H1 (cell line): ENCODE measurements around the gene MAGOHB. TPM values are rescaled to one million over a fixed set of nuclear protein-coding genes. Genes with fewer than 3 reads are reported as not detected.

ENCODE experiments used
- CTCF ChIA-PET: fragments of 300-600 bp; sonication (Branson Sonifier 250); formaldehyde crosslinking; loops from one replicate; lab custom pipeline; 2021; ENCODE audit not compliant: partially characterized antibody; lab: Charles Lee
- POLR2A ChIA-PET: fragments of 300-600 bp; sonication (Branson Sonifier 250); formaldehyde crosslinking; loops from one replicate; lab custom pipeline; 2021; ENCODE audit warnings: inconsistent platforms; ENCODE audit not compliant: partially characterized antibody; lab: Charles Lee
- DNase-seq, 2 experiments: peaks; one replicate each; pipeline versions ENCODE4 v3.0.0 to v3.0.0-alpha.2; 2010 to 2022; ENCODE audit warnings: low spot score in 2 of 2, low read depth in 1 of 2, mixed read lengths in 1 of 2
- FAIRE-seq: peaks from 2 replicates; lab custom pipeline; 2011; peaks lifted over from hg19 to GRCh38; lab: Jason Lieb, UNC
- H2AFZ ChIP-seq: 2 replicates; pipeline ENCODE4 v1.8.1; 2012; ENCODE audit warnings: low read length, inconsistent platforms
- H2AK5ac ChIP-seq: 2 replicates; pipeline ENCODE4 v1.6.1; 2013; ENCODE audit warnings: low read depth, low read length
- H2BK120ac ChIP-seq: replicated peaks from 2 replicates; pipeline ENCODE3; 2013; ENCODE audit warnings: low read depth, low read length, inconsistent platforms
- H2BK12ac ChIP-seq: 2 replicates; pipeline ENCODE4 v1.6.1; 2013; ENCODE audit warnings: low read depth, low read length
- H2BK15ac ChIP-seq: 2 replicates; pipeline ENCODE4 v1.6.1; 2013; ENCODE audit warnings: low read length
- H2BK20ac ChIP-seq: 2 replicates; pipeline ENCODE4 v1.6.1; 2013; ENCODE audit warnings: low read length
- H2BK5ac ChIP-seq: 2 replicates; pipeline ENCODE4 v1.6.1; 2013; ENCODE audit warnings: low read depth, low read length
- H3K14ac ChIP-seq: 2 replicates; pipeline ENCODE4 v1.6.1; 2013; ENCODE audit warnings: inconsistent platforms; ENCODE audit not compliant: insufficient read length
- H3K18ac ChIP-seq: 2 replicates; pipeline ENCODE4 v1.6.1; 2013; ENCODE audit warnings: low read length; ENCODE audit errors: extremely low read depth
- H3K23ac ChIP-seq: 2 replicates; pipeline ENCODE4 v1.6.1; 2013; ENCODE audit warnings: inconsistent platforms; ENCODE audit not compliant: insufficient read length
- H3K23me2 ChIP-seq: 2 replicates; pipeline ENCODE4 v1.6.1; 2013; ENCODE audit warnings: low read depth, low read length
- H3K27ac ChIP-seq: 2 replicates; pipeline ENCODE4 v1.6.1; 2011; ENCODE audit warnings: low read depth, low read length, inconsistent platforms
- H3K27me3 ChIP-seq, 4 experiments: replicated peaks in 1 of 4; 1 replicate in 1 of 4; 2 replicates in 3 of 4; pipeline versions ENCODE4 v1.6.1 to v1.8.1; 2011 to 2013; ENCODE audit warnings: low read length in 3 of 4, mild to moderate bottlenecking in 3 of 4, inconsistent platforms in 2 of 4, mixed read lengths in 2 of 4, moderate library complexity in 1 of 4; ENCODE audit not compliant: control insufficient read depth in 3 of 4, insufficient read depth in 3 of 4; ENCODE audit errors: extremely low read depth in 1 of 4
- H3K36me3 ChIP-seq, 4 experiments: 2 replicates each; pipeline versions ENCODE4 v1.6.1 to v1.8.1; 2011 to 2013; ENCODE audit warnings: mild to moderate bottlenecking in 4 of 4, low read length in 3 of 4, moderate library complexity in 2 of 4, control low read depth in 1 of 4, inconsistent platforms in 1 of 4; ENCODE audit not compliant: insufficient read depth in 4 of 4, control insufficient read depth in 2 of 4
- H3K4ac ChIP-seq: replicated peaks from 2 replicates; pipeline ENCODE3; 2013; ENCODE audit warnings: low read length, low read depth, mixed read lengths, inconsistent platforms; ENCODE audit not compliant: insufficient read length
- H3K4me1 ChIP-seq, 4 experiments: replicated peaks in 1 of 4; 1 replicate in 1 of 4; 2 replicates in 3 of 4; pipeline versions ENCODE4 v1.6.1 to v1.8.1; 2011 to 2013; ENCODE audit warnings: low read length in 3 of 4, inconsistent platforms in 2 of 4, mixed read lengths in 1 of 4; ENCODE audit not compliant: insufficient read depth in 4 of 4, control insufficient read depth in 3 of 4
- H3K4me2 ChIP-seq, 2 experiments: 2 replicates each; pipeline versions ENCODE4 v1.6.1 to v1.8.1; 2011 to 2013; ENCODE audit warnings: low read depth in 2 of 2, low read length in 2 of 2, control low read depth in 1 of 2, inconsistent platforms in 1 of 2, mild to moderate bottlenecking in 1 of 2; ENCODE audit not compliant: insufficient read depth in 1 of 2
- H3K4me3 ChIP-seq, 4 experiments: fragments of 200-600, 300-600 bp in 1 of 4; sonication (generic), shearing (Covaris generic), sonication (Bioruptor Twin) in 1 of 4; 2 replicates each; pipeline versions ENCODE4 v1.5.1 to v1.8.1; 2011 to 2016; ENCODE audit warnings: low read length in 4 of 4, low read depth in 3 of 4, control low read depth in 2 of 4, inconsistent platforms in 2 of 4, mild to moderate bottlenecking in 2 of 4, mixed read lengths in 1 of 4, moderate library complexity in 1 of 4; ENCODE audit not compliant: insufficient read depth in 2 of 4; ENCODE audit errors: extremely low read depth in 1 of 4
- H3K56ac ChIP-seq: replicated peaks from 2 replicates; pipeline ENCODE3; 2013; ENCODE audit warnings: low read depth, mild to moderate bottlenecking, mixed read lengths, low read length, inconsistent platforms; ENCODE audit not compliant: insufficient read length
- H3K79me1 ChIP-seq: 2 replicates; pipeline ENCODE4 v1.6.1; 2013; ENCODE audit warnings: low read depth, low read length, control low read depth
- H3K79me2 ChIP-seq, 2 experiments: 2 replicates each; pipeline versions ENCODE4 v1.6.1 to v1.8.1; 2012 to 2013; ENCODE audit warnings: low read length in 2 of 2, mild to moderate bottlenecking in 2 of 2, inconsistent platforms in 1 of 2; ENCODE audit not compliant: insufficient read depth in 2 of 2, control insufficient read depth in 1 of 2
- H3K9ac ChIP-seq, 4 experiments: replicated peaks in 1 of 4; 1 replicate in 1 of 4; 2 replicates in 3 of 4; pipeline versions ENCODE4 v1.6.1 to v1.8.1; 2011 to 2013; ENCODE audit warnings: low read depth in 3 of 4, low read length in 3 of 4, control low read depth in 2 of 4, mild to moderate bottlenecking in 2 of 4, moderate library complexity in 2 of 4, inconsistent platforms in 1 of 4; ENCODE audit errors: extremely low read depth in 1 of 4
- H3K9me3 ChIP-seq, 2 experiments: 2 replicates each; pipeline versions ENCODE4 v1.6.1 to v1.8.1; 2012 to 2013; ENCODE audit warnings: mild to moderate bottlenecking in 2 of 2, moderate library complexity in 2 of 2, control low read depth in 1 of 2, inconsistent platforms in 1 of 2, low read depth in 1 of 2, low read length in 1 of 2, mixed read lengths in 1 of 2; ENCODE audit not compliant: insufficient read depth in 2 of 2
- H4K20me1 ChIP-seq, 2 experiments: replicated peaks in 1 of 2; 2 replicates each; pipeline versions ENCODE3 to v1.8.1; 2011 to 2013; ENCODE audit warnings: inconsistent platforms in 2 of 2, low read length in 2 of 2, mild to moderate bottlenecking in 1 of 2; ENCODE audit not compliant: insufficient read depth in 2 of 2, control insufficient read depth in 1 of 2
- H4K5ac ChIP-seq: 2 replicates; pipeline ENCODE4 v1.6.1; 2013; ENCODE audit warnings: low read length, low read depth, mixed read lengths, inconsistent platforms; ENCODE audit not compliant: insufficient read length
- H4K8ac ChIP-seq: 2 replicates; pipeline ENCODE4 v1.8.0; 2013; ENCODE audit warnings: mild to moderate bottlenecking, moderate library complexity, low read length, inconsistent platforms; ENCODE audit not compliant: insufficient read depth; ENCODE audit errors: extremely low read depth
- H4K91ac ChIP-seq: replicated peaks from 2 replicates; pipeline ENCODE3; 2013; ENCODE audit warnings: low read length, mixed read lengths, inconsistent platforms; ENCODE audit not compliant: insufficient read length
- JUND ChIP-seq: IDR thresholded peaks from 2 replicates; pipeline ENCODE4 v1.6.1; 2011; ENCODE audit warnings: mild to moderate bottlenecking, improper control_type of control experiment, low read length
- POU5F1 ChIP-seq: IDR thresholded peaks from 2 replicates; pipeline ENCODE4 v1.6.1; 2011; ENCODE audit warnings: low read depth, mild to moderate bottlenecking, low read length, moderate library complexity
- SIN3A ChIP-seq, 2 experiments: IDR thresholded peaks in 1 of 2; conservative IDR thresholded peaks in 1 of 2; 2 replicates each; pipeline ENCODE4 v1.6.1; 2011 to 2012; ENCODE audit warnings: low read length in 2 of 2, improper control_type of control experiment in 1 of 2, low read depth in 1 of 2, mild to moderate bottlenecking in 1 of 2
- WGBS, 2 experiments: shearing (Covaris generic) in 1 of 2; methylation state at CpG; one replicate each; pipeline versions ENCODE4 v1.1.6 to v1.1.7; 2013 to 2015; ENCODE audit warnings: low lambda C conversion rate in 2 of 2, mixed read lengths in 2 of 2, inconsistent platforms in 1 of 2, low coverage in 1 of 2, missing lambda C conversion rate in 1 of 2; ENCODE audit not compliant: insufficient replicate concordance in 2 of 2, insufficient coverage in 1 of 2, insufficient read length in 1 of 2; ENCODE audit errors: extremely low coverage in 1 of 2, missing lambda C conversion rate in 1 of 2; 5-methylcytosine and 5-hydroxymethylcytosine counted together
- polyA plus RNA-seq, 7 experiments: library from polyadenylated mRNA; depleted of rRNA in 3 of 7; stranded (reverse) in 5 of 7; unstranded in 2 of 7; fragments of >200 nt in 5 of 7; fragments of 200-250 nt in 2 of 7; gene quantifications; 1 replicate in 5 of 7; 2 replicates in 1 of 7; 4 replicates in 1 of 7; pipeline versions ENCODE4 v1.2.1 to v1.2.3, GENCODE V29; 2011 to 2013; ENCODE audit warnings: missing spikeins in 2 of 7, mixed read lengths in 2 of 7
- total RNA-seq: library from RNA; stranded (reverse); fragmentation: NEBNext Ultra II Directional; extraction: Animal tissue kit (Norgen Biotek cat#: 25700); gene quantifications from 2 replicates; pipeline ENCODE4 v1.2.1, GENCODE V29; 2021

The MAGOHB gene
- total and polyA plus RNA-seq, 2 of the 8 experiments (the other 6 are each of a cell fraction or from before 2014, with no cell fraction given): 21.5 to 53.7 TPM

DNA sequence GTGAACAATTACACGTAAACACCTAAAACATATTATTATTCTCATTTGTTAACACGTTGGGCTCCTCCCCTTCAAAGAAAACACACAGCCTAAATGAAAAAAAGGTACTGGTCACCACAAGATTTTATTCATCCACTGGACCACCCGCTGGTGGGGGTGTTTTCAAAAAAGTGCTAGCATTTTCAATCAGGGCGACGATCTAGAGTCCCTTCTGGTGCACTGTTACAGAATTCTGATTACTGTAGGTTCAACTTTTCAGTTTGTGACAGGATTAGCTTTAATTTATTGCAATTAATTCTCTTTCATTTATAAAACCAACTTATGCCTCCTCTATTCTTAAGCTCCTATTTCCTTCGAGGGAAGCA is 443 bp downstream of the MAGOHB start:
- Histone ChIP-seq H4K20me1 (no peaks in the 10 kb centered on the region), H2BK5ac (peak overlapping the region; percentile 99), H4K5ac (peak overlapping the region; percentile 91), H3K27ac (peak overlapping the region; percentile 99), H3K4ac (no peak overlapping the region), H3K4me3 (peak overlapping the region; percentile 86 to 96 (median 93)), H4K91ac (peak overlapping the region; percentile 83), H3K14ac (no peak overlapping the region), H2AK5ac (peak overlapping the region; percentile 55; the same call in 1 of the 2 replicates), H3K4me2 (peak overlapping the region; percentile 68 to 96), H3K23me2 (peaks cover 3% of the 10 kb centered on the region), H2BK15ac (no peak overlapping the region), H3K18ac (peak overlapping the region; percentile 95; the same call in 1 of the 2 replicates), H3K36me3 (peaks cover 0 to 39% (median 11%) of the 10 kb centered on the region in 4 experiments; a peak in 6 of 8 replicates), H2BK12ac (peak overlapping the region; percentile 42; the same call in 1 of the 2 replicates), H3K27me3 (no peaks in the 10 kb centered on the region), H3K79me1 (no peaks in the 10 kb centered on the region), H3K4me1 (peaks cover 0 to 3% (median 0%) of the 10 kb centered on the region in 4 experiments; a peak in 2 of 7 replicates), H3K79me2 (peaks cover 3 to 27% of the 10 kb centered on the region in 2 experiments; a peak in 3 of 4 replicates), H3K9ac (peak overlapping the region; percentile 98 to 100 (median 100)), H2BK120ac (no peak overlapping the region), H3K9me3 (no peaks in the 10 kb centered on the region), H2AFZ (no peak overlapping the region), H4K8ac (peak overlapping the region; percentile 100), H3K23ac (no peak overlapping the region), H2BK20ac (no peak overlapping the region), H3K56ac (peak overlapping the region; percentile 77)
- WGBS, 2 experiments: 3% methylated on average over 6 of the region's 6 CpGs; no CpG with 5 or more reads in 1 of the 2 experiments
- TF ChIP-seq JUND: no peak
- no peak for TF ChIP-seq POU5F1
- 0 out of 4 replicates have a peak, but pooled peaks of 1 of the 2 experiments have one; percentile 40 for TF ChIP-seq SIN3A (conservative IDR thresholded peaks at IDR 0.05 in 1 of 2, IDR thresholded peaks at IDR 0.05 in 1 of 2; ENCODE audit: low read depth in 1 of 2, low read length in 2 of 2)
- DNase-seq (no peak), FAIRE-seq (no peak)
- ChIA-PET POLR2A (interaction anchor here (0.6 to 2.7 kb wide), 18 partner anchors 8 to 309 kb away, joined by 3 to 12 read pairs (median 4); no protein-coding TSS in a partner anchor), CTCF (interaction anchor here (0.6 to 2.3 kb wide), 3 partner anchors 62 to 247 kb away, joined by 3 to 8 read pairs (median 3); no protein-coding TSS in a partner anchor)
